IPS-18c (cell line): Measurements from ENCODE around the gene IPCEF1.
"Not testable (repeated sequence)": the region's sequence is repeated elsewhere in the genome, so short reads cannot be mapped to it uniquely, and the experiment has no call there.

ENCODE experiments used
- H3K4me3 ChIP-seq: 2 replicates; pipeline ENCODE4 v1.7.0; 2013; ENCODE audit warnings: low read depth, mild to moderate bottlenecking, low read length, moderate library complexity; ENCODE audit not compliant: insufficient read depth
- H3K9me3 ChIP-seq: one replicate; pipeline ENCODE4 v1.6.1; 2013; ENCODE audit warnings: mild to moderate bottlenecking, low read length, moderate library complexity; ENCODE audit not compliant: control insufficient read depth, insufficient read depth

IPCEF1 gene

GRCh38 chr6:154245506-154245905 lies 111.1 kb downstream of the IPCEF1 start:
- Histone ChIP-seq H3K4me3 (no peak overlapping the region), H3K9me3 (no peaks in the 10 kb centered on the region)

DNA sequence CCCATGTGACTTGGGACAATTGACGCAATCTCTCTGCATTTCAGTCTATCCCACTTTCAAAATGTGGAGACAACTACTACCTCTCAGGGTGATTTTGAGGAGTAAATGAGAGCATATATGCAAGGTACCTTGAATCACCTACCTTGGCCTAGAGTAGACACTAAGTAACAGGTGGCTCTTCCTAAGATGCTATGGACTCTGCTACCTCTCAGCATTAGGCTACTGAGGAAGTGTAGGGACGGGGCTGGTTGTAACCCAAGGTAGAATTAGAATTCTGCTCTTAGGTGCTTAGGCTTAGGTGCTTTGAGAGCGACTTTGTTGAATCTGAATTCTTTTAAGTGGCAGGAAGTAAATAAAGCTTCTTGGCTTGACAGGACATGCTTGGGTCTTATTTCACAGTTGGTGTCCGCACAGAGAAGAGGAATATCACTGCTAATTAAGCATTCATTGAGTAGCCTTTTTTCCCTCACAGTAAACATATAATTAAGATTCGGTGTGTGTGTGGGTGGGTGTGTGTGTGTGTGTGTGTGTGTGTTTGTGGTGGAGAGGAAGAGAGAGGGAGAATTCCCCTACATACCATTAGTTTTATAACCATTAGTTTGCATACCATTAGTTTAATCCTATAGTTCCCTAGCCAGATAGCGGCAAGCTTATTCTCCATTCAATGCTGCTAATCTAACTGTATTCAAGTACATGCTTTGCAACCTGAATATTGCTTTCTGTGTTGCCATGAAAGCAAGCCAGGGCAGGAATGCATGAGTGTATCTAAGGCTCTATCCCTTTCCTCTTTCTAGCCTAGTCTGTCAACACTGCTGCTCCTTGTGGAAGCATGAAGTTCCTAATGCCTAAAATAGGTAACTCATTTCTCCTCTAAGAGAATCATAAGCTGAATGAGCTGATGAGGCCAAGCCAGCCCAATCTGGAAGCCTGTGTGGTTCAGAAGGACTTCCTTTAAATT lies 112.5 kb downstream of the IPCEF1 start:
- Histone ChIP-seq H3K9me3 (no peaks in the 10 kb centered on the region), H3K4me3 (no peak overlapping the region)

GRCh38 chr6:154242617-154243357 lies 113.8 kb downstream of the IPCEF1 start:
- no peaks in the 10 kb centered on the region for H3K9me3 ChIP-seq
- no peak overlapping the region for H3K4me3 ChIP-seq

GRCh38 chr6:154241581-154241980 lies 115.0 kb downstream of the IPCEF1 start:
- Histone ChIP-seq H3K4me3 (no peak overlapping the region; the same call in 1 of the 2 replicates), H3K9me3 (no peaks in the 10 kb centered on the region)

- not testable (repeated sequence) for H3K9me3 ChIP-seq, H3K4me3 ChIP-seq
Observed at GRCh38 chr6:154241061-154241460, 115.5 kb downstream of the IPCEF1 start.

- Histone ChIP-seq H3K4me3 (no peak overlapping the region), H3K9me3 (no peaks in the 10 kb centered on the region)
Observed at GRCh38 chr6:154239392-154239791, 117.2 kb downstream of the IPCEF1 start.

- H3K9me3 ChIP-seq: no peaks in the 10 kb centered on the region
- H3K4me3 ChIP-seq: no peak overlapping the region
Observed at GRCh38 chr6:154238831-154239230, 117.8 kb downstream of the IPCEF1 start.

DNA sequence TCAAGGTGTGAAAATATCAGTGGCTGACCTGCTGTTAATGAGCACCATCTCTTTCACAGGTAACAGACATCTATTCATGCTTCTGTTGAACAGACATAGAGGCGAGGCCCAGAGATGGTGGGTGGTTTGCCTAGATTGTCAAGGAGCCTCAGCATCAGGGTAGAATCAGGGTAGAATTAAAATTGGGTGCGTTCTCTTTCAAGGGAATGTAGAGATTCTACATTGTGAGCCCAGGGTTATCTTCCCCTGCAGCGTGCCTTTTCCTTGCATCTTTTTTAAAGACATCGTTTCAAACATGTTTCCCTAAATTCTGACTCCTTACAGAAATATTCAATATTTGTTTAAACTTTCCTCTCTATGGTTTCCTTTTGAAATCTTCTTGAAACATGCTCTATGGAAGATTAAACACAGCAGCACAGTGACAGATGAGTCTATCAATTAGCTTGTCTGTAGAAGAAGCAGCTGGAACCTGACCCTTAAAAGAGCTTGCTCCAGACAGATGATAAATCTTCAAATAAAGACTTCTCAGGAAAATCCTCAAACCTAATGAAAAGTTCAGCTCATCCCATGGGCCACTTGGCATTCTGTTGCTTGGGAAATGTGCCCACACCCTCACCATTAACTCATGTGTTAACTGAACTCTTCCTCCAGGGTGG lies 119.8 kb downstream of the IPCEF1 start:
- Histone ChIP-seq H3K4me3 (no peak overlapping the region), H3K9me3 (no peaks in the 10 kb centered on the region)

- Histone ChIP-seq H3K4me3 (no peak overlapping the region), H3K9me3 (no peaks in the 10 kb centered on the region)
Observed at GRCh38 chr6:154234019-154234772, 122.4 kb downstream of the IPCEF1 start.

GRCh38 chr6:154233383-154233782 lies 123.2 kb downstream of the IPCEF1 start:
- H3K9me3 ChIP-seq: no peaks in the 10 kb centered on the region
- no peak overlapping the region for H3K4me3 ChIP-seq

GRCh38 chr6:154232013-154232910 lies 124.3 kb downstream of the IPCEF1 start:
- no peak overlapping the region for H3K4me3 ChIP-seq
- H3K9me3 ChIP-seq: no peaks in the 10 kb centered on the region

DNA sequence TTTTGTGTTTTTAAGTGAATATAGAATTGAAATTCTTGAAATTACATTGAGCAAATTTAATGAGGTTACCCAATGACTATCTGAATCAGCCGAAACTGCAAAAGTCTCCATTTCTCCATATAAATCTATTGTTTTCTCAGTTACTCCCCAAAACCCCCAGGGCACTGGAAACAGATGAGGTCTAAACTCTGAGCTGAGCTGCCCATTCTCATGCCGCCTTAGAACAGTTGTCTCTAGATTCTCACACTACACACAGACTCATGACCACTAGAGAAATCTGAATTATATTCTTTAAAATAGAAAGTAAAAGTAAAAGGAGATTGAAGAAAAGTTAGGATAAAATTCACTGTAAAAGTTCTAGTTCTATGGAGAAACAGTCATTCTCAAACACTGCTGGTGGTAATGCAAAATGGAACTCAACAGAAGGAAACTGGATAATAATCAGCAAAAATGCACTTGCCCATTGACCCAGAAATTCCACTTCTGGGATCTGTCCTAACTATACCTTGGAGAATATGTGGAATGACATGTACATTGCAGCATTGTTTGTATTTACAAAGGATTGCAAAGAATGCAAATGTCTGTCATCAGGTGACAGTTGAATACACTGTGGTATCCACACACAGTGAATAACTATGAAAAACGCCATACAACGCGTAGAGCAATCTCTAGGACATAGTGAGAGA lies 125.5 kb downstream of the IPCEF1 start:
- H3K4me3 ChIP-seq: no peak overlapping the region
- no peaks in the 10 kb centered on the region for H3K9me3 ChIP-seq

GRCh38 chr6:154230393-154230792 lies 126.2 kb downstream of the IPCEF1 start:
- H3K9me3 ChIP-seq: no peaks in the 10 kb centered on the region
- no peak overlapping the region for H3K4me3 ChIP-seq

GRCh38 chr6:154229786-154230185 lies 126.8 kb downstream of the IPCEF1 start:
- no peak overlapping the region for H3K4me3 ChIP-seq
- H3K9me3 ChIP-seq: no peaks in the 10 kb centered on the region

DNA sequence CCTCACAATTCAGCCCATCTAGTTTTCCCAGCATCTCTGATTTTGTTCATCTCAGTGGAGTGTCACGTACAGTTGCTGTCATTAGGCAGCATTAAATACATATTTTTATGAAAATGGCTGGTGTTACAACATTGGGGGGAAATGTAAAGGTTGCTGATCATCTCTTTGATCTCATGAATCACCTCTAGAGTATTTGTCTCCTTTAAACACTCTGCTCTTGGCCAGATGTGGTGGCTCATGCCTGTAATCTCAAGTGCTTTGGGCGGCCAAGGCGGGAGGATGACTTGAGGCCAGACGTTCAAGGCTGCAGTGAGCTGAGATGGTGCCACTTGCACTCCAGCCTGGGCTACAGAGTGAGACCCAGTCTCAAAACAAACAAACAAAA lies 128.1 kb downstream of the IPCEF1 start:
- H3K9me3 ChIP-seq: no peaks in the 10 kb centered on the region
- H3K4me3 ChIP-seq: no peak overlapping the region
